HL-60/S4 treated with phorbol 12-myristate 13-acetate at 8.2 ng/mL for 4 days and 3 days (cell line): ENCODE results near the gene PRM2.
"Not testable (repeated sequence)": the region's sequence is repeated elsewhere in the genome, so short reads cannot be mapped to it uniquely, and the experiment has no call there.

Source experiments
- in situ Hi-C: fragments of 300-500 bp; cut with MboI; formaldehyde crosslinking; loops from 2 replicates; pipeline ENCODE4 v1.15.0; 2022; ENCODE audit warnings: low sequenced_read_pairs

Gene PRM2

DNA sequence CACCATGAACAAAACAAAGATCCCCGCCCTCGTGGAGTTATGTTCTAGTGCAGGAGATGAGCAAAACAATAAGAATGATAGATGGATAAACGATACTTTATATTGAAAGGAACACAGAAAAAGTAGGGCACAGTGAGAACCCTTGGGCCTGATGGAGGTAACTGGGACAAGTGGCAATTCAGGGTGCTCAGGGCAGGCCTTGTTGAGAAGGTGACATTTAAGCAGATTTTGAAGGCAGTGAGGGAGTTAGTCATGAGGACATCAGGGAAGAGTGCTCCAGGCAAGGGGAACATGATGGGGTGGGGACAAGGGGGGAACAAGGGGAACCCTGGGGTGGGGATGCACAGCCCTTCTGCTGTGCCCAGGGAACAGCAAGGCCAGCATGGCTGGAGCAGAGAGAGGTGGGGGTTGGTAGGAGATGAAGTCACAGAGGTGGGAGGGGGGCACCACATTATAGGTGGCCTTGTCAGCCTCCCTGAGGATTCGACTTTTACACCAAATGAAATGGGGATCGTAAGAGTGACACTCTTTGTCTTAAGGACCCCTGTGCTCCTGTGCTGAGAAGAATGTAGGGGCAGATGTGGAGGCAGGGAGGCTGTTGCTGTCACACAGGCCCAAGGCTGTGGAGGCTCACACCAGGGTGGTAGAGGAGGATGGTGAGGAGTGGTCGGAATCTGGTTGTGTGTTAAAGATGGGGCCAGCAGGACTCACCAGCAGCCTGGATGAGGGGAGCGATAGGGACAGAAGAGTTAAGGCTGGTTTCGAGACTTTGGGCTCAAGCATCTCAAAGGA is 14.0 kb upstream of the PRM2 start:
- in situ Hi-C loops: no loop called here

DNA sequence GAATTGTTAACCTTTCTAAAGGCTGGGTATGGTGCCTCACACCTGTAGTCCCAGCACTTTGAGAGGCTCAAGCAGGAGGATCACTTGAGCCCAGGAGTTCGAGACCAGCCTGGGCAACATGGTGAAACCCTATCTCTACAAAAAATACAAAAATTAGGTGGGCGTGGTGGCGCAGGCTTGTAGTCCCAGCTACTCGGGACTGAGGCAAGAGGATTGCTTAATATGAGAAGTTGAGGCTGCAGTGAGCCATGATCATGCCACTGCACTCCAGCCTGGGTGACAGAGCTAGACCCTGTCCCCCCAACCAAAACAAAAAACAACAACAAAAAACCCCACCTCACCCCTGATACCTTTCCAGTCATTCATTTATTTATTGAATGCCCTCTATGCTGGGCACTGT is 13.4 kb upstream of the PRM2 start:
- in situ Hi-C loops: not testable (repeated sequence)

DNA sequence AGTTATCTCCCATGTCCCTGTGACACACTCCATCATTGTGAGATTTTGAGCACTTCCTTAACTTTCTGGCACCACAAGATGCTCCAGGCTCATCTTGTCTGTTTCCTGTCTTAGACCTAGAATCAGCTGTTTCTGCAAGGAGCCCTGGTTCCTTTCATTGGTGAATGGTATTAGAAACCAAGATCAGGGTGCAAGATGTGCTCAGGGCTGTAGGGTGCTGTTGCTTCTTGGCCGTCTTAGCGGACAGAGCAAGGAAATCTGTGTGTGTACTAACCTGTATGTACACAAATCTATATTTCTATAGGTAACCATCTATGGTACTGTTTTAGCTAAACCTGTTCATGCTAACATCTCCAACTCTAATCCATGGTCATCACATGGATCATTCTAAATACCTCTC is 12.9 kb upstream of the PRM2 start:
- in situ Hi-C loops: no loop called here

DNA sequence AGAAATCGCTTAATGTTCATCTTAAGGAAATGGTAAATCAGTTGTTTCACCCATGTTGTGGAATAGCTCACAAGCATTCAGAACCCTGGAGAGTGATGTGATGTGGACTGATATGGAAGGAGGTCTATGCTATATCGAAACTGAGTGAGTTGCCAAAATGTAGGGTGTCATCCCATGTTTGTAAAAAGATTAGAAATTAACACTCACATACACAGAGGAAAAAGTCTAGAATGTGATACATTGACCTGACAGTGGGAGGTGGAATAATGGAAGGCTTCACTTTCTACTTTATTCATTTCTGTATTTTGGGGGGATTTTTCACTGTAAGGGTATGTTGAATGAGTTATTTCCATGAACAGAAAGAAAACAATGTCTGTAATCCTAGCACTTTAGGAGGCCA is 9.6 kb upstream of the PRM2 start:
- in situ Hi-C loops: no loop called here

DNA sequence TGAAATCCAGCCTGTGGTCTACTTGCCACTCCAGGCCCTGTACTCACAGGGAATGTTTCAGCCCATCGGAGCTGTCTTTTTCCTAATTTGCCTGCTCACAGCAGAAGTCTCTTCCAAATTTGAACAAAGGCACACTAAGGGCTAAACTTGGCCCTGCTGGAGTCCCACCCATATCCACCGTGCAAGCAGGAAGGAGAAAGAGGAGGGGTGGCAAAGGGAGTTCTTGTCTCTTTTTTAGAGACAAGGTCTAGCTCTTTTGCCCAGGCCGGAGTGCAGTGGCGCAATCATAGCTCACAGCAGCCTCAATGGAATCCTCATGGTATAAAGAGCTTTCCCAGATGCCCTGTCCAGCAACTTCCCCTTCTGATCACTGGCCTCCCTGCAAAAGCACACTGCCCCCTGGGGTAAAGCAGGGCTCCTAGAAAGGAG is 7.6 kb upstream of the PRM2 start:
- in situ Hi-C loops: no loop called here

DNA sequence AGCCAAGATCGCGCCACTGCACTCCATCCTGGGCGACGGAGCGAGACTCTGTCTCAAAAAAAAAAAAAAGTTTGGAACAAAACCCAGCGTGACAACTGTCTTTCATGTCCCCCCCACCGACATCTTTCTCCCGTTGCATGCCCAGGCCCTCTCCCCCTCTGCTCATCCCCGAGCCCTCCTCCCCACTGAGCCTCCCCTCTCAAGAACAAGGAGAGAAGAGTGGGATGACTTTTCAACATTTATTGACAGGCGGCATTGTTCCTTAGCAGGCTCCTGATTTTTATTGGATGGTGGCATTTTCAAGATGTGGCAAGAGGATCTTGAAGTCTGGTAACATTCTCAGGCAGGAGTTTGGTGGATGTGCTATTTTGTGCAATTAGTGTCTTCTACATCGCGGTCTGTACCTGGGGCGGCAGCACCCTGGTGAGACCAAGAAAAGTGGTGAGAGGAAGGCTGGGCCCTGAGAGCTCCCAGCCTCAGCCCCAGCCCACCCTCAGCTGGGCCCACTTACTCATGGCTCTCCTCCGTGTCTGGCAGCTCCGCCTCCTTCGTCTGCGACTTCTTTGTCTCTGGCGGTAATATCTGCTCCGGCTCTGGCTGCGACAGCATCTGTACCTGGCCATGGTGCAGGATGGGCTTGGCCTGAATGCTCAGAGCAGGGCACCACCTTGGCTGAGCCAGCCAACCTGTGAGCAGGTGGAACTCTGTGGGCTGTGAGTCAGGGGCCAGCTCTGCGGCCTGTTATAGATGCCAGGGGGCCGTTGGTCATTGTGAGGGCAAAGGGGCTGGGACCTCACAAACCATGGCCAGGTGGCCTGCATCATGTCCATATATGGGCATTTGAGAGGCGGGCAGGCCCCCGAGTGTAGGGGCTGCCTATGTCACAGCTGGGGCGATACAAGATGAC is 4.6 kb upstream of the PRM2 start, which contains the start of gene PRM1:
PRM1 (minus strand) TSS at position 715 of the 907 bp plus-strand sequence; CDS start at position 623, 92 bp downstream.
- in situ Hi-C loops: no loop called here

DNA sequence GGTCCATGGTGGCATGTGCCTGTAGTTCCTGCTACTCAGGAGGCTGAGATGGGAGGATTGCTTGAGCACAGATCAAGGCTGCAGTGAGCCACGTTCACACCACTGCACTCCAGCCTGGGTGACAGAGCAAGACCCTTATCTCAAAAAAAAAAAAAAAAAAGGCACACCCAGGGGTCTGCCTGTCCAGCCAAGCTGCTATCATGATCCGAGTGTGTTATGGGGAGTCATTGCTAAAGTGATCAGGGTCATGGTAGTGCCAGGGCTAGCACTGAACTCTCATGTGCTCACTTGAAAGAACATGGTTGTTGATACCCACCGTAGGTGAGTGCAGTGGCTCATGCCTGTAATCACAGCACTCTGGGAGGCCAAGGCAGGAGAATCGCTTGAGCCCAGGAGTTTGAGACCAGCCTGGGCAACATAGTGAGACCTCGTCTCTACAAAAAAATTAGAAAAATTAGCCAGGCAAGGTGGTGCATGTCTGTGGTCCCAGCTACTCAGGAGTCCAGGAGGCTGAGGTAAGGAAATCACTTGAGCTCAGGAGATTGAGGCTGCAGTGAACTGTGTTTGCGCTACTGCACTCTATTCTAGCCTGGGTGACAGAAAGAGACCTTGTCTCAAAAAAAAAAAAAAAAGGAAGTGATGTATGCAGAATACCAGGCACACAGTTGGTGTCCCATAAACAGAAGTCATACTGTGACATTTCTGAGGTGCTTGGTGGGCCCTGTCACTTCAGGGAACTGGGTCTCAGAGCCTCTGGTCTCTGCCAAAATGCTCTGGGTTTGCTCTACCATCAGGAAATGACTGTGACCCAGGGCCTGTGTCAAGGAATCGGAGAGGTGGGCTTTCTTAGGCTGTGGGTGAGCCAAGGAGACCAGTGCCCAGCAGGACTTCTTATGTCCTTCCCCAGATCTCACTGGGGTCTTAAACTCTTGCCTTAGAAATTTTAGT is 2.7 kb upstream of the PRM2 start:
- in situ Hi-C loops: no loop called here

DNA sequence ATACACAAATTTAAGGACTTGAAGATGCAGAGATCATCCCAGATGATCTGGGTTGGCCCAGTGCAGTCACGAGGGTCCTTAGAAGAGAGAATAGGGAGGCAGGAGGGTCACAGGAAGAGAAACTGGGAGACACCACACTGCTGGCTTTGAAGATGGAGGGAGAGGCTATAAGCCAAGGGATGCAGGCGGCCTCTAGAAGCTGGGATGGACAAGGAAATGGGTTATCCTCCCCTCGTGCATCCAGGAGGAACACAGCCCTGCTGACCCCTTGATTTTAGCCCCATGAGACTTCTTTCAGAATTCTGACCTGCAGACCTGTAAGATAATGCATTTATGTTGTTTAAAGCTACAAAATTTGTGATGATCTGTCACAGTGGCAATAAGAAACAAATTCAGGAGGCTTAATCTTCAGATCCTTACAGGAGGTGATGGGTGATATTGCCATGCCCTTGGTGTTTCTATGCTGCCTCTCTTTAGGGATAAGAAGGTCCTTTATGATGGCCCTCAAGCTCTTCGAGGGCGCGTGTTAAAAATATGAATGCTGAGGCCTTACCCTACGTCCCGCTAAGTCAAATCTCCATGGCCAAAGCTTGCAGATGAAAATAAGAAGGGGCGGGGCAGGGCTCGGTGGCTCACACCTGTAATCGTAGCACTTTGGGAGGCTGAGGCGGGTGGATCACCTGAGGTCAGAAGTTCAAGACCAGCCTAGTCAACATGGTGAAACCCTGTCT is 1.5 kb upstream of the PRM2 start:
- in situ Hi-C loops: no loop called here

DNA sequence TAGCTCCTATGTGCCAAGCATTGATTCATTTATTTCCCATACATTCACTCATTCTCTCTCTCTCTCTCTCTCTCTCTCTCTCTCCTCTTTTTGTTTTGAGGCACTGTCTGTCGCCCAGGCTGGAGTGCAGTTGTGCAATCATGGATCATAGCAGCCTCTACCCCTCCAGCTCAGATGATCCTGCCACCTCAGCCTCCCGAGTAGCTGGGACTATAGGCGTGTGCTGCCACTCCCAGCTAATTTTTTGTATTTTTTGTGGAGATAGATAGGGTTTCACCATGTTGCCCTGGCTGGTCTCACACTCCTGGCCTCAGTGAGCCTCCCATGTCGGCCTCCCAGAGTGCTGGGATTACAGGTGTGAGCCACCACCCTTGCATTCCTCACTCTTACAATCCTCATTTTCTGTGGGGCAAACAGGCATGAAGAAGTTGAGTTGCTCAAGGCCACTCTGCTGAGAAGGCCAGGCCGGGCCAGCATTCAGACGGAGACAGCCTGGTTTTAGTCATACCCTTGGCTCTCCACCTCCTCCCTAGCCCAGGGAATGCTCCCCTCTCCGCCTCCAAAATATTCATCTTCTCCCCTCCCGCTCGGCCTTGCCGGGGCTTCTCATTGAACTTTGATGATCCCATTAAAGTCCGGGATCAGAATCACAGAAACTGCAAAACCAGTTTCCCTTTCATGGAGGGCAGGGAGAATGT is 765 bp upstream of the PRM2 start:
- in situ Hi-C loops: no loop called here

DNA sequence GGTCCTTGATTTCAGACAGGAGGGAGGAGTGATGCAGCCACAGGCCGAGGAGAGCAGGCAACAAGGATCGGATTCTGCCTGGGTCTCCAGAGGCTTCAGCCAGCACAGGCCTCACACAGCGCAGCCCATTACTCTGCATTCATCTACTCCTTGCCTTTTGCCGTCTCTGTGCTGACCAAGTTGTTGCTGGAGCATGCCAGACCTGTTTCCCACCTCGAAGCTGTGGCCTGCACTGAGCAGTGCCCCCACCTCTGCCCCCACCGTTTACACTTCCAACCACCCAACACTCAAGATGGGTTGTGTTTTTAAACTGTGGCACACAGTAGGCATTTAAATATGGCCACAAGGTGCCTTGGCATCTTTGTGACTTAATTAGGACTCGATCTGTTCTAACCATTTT is 1.3 kb downstream of the PRM2 start:
- in situ Hi-C loops: loop anchor here (25.0 kb wide), 1 partner anchor 313 kb away; no protein-coding TSS in a partner anchor

DNA sequence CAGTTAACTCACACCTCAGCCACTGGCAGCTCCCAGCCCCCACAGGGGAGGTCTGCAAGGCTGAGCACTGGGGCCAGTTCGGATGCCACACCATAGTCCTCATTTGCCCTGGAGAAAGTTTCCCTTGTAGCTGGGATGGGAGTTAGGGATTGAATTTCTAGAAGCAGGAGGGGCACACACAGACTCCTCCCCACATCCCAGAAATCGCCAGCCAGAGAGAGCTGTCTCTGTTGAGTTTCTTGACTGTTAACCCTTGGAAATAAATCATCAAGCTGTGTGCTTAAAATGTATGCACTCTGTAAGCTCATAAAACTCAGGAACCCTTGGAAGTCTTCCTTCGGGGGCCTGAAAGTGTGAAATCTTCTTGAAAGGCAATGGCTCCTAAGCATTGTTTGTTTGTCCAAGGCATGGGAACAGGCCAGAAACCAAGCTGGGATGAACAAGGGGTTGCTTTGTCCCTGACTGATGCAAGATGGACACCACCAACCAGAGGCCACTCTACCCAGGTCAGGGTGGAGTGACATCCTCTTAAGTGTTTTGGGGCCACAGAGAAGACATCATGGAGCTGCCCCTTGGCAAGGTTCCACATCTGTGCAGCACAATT is 2.5 kb downstream of the PRM2 start:
- in situ Hi-C loops: loop anchor here (25.0 kb wide), 1 partner anchor 312 kb away; no protein-coding TSS in a partner anchor

DNA sequence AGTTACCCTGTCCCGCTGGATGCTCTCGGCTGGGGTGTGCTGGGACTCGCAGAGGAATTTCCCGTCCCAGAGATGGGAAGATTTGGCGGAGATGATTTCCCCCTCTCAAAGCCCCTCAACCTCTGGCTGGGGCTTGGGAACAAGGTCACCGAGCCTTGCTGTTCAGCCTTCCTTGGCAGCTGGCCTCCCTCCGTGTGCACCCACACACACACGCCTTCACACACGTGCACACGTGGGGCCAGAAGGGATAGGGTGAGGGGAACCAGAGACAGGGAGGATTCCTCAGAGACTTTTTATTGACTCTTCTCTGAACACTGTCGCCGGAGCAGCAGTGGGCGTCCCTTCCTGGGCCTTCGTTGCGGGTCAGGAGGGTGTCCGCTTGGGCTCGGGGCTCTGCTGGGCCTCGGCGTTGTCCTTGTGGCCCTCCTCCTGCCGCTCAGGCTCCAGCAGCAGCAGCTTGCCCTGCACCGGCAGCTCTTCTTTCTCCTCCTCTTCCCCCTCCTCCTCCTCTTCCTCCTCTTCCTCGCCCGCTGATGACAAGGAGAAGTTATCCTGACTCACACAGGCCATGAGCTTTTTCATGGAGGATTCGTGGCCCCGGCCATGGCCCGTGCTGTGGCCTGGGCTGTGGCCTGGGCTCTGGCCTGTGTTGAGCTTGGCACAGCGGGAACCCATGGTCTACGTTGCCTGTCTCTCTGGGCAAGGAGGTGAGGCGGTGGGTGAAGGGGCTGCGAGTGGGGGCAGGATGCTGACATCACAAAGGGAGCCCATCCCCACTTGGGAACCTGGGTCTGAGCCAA is 3.2 kb downstream of the PRM2 start, which contains the start of gene PRM3:
PRM3 (minus strand) TSS at position 709 of the 800 bp plus-strand sequence; CDS start at position 675, 34 bp downstream.
- in situ Hi-C loops: loop anchor here (25.0 kb wide), 1 partner anchor 311 kb away; no protein-coding TSS in a partner anchor

DNA sequence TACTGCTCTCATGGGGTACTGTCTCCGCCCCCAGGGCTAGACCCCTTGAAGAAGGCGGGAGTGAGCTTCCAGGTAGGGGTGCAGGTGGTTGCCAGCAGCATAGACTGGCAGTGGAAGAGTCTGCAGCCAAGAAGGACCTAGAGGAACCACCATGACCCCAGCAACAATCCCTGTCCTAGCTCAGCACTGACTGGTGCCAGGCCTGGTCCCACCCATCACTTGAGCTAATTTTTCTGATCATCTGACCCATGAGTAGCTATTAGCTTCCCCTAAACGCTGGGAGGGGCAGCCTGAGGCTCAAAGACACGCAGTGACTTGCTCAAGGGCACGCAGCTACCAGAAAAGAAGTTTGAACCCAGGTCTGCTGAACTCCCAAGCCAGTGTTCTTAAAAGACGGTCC is 3.8 kb downstream of the PRM2 start:
- in situ Hi-C loops: loop anchor here (25.0 kb wide), 1 partner anchor 310 kb away; no protein-coding TSS in a partner anchor

DNA sequence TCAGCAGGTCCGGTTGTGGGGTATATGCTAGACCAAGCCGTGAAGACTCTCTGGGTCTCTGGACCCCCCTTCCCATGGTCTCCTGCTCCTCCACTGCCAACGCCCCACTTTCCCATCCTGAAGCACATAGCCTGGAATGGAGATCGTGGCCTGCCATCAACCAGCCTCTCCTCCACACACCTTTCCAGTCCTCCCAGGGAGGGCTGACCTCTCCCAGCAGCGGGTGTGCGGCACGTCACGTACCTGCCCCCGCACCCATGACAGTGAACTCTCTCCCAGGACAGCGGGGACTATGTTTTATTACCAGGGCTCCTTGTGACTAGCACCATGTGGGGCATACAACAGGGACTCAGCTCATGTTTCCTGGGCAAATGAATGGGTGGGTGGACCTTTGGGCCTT is 4.7 kb downstream of the PRM2 start:
- in situ Hi-C loops: loop anchor here (25.0 kb wide), 1 partner anchor 309 kb away; no protein-coding TSS in a partner anchor

DNA sequence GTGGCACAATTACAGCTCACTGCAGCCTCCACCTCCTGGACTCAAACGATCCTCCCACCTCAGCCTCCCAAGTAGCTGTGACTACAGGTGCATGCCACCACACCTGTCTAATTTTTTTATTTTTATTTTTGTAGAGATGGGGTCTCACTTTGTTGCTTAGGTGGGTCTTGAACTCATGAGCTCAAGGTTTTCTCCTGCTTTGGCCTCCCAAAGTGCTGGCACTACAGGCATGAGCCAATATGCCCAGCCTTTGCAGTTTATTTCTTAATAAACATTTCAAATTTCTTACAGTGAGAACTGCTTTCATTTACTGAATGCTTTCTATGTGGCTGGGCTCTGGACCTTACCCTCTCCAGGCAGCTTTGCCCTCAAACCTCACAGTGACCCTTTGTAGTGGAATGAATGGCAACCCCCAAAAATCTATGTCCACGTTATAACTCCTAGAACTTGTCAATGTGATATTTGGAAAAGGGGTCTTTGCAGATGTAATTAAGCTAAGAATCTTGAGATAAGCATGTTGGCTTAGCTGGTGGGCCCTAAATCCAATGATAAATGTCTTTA is 5.6 kb downstream of the PRM2 start:
- in situ Hi-C loops: loop anchor here (25.0 kb wide), 1 partner anchor 308 kb away; no protein-coding TSS in a partner anchor

DNA sequence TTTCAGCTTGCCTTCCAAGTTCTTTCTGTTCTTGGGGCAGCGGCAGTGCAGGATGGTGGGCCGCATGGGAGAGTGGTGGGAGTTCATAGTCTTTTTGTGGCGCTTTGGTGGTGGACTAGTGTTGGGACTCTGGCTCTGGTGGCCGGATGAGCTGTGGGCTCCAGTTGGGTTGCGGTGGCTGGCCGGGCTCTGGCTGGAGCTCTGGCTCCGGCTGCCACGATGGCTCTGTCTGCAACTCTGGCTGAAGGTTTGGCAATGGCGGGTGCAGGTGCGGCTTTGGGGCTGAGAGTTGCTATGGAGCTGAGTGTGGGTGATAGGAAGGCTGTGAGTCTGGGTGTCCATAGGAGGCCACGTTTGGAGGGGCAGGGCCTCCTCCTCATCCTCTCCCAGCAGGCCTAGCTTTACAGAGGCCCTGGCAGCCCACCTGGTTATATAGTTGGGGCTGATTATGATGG is 7.3 kb downstream of the PRM2 start, which contains the start of gene TNP2:
TNP2 (minus strand) TSS at position 405 of the 455 bp plus-strand sequence; CDS start at position 342, 63 bp downstream.
- in situ Hi-C loops: loop anchor here (25.0 kb wide), 1 partner anchor 307 kb away; no protein-coding TSS in a partner anchor

DNA sequence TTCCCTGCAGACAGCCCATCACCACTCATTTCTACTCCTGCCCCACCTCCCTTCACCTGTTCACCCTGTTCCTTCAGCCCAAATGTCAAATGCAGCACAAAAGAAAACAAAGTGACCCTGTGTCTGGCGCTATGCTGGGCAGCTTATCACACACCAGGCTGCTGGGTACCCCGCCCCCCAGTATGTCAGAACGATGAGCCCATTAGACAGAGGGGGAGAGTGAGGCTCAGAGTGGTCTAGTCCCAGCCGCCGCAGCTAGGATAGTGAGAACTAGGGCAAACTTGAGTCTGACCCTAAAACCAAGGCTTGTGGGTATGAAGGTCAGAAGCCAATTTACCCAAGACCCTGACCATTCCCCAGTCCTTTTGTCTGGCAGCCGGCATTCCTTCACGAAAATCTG is 11.2 kb downstream of the PRM2 start:
- in situ Hi-C loops: loop anchor here (25.0 kb wide), 1 partner anchor 303 kb away; no protein-coding TSS in a partner anchor
